Breast epithelium (tissue), 3 donors: ENCODE results near the gene ORMDL1.

ENCODE experiments used
- POLR2A ChIP-seq: fragments of 450-650 bp; IDR thresholded peaks from one replicate; pipeline ENCODE4 v1.6.1; 2016; ENCODE audit warnings: antibody characterized with exemption, mild to moderate bottlenecking, moderate library complexity
- TF ChIP-seq, protein P1 (sequence below), 3 donors: fragments of 450-650 bp; IDR thresholded peaks; one replicate each; pipeline ENCODE4 v1.5.1; 2016 to 2017; ENCODE audit warnings: antibody characterized with exemption in 3 of 3, mild to moderate bottlenecking in 3 of 3, moderate library complexity in 3 of 3

- TF ChIP-seq, protein P1, sequence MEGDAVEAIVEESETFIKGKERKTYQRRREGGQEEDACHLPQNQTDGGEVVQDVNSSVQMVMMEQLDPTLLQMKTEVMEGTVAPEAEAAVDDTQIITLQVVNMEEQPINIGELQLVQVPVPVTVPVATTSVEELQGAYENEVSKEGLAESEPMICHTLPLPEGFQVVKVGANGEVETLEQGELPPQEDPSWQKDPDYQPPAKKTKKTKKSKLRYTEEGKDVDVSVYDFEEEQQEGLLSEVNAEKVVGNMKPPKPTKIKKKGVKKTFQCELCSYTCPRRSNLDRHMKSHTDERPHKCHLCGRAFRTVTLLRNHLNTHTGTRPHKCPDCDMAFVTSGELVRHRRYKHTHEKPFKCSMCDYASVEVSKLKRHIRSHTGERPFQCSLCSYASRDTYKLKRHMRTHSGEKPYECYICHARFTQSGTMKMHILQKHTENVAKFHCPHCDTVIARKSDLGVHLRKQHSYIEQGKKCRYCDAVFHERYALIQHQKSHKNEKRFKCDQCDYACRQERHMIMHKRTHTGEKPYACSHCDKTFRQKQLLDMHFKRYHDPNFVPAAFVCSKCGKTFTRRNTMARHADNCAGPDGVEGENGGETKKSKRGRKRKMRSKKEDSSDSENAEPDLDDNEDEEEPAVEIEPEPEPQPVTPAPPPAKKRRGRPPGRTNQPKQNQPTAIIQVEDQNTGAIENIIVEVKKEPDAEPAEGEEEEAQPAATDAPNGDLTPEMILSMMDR (IDR thresholded peaks at IDR 0.05) = no peak
- no peak for TF ChIP-seq POLR2A
Measured at GRCh38 chr2:189799030-189799331, 14.8 kb upstream of the ORMDL1 start.
